ENCODE data around the gene SNTB2.

- TF ChIP-seq, protein P1, sequence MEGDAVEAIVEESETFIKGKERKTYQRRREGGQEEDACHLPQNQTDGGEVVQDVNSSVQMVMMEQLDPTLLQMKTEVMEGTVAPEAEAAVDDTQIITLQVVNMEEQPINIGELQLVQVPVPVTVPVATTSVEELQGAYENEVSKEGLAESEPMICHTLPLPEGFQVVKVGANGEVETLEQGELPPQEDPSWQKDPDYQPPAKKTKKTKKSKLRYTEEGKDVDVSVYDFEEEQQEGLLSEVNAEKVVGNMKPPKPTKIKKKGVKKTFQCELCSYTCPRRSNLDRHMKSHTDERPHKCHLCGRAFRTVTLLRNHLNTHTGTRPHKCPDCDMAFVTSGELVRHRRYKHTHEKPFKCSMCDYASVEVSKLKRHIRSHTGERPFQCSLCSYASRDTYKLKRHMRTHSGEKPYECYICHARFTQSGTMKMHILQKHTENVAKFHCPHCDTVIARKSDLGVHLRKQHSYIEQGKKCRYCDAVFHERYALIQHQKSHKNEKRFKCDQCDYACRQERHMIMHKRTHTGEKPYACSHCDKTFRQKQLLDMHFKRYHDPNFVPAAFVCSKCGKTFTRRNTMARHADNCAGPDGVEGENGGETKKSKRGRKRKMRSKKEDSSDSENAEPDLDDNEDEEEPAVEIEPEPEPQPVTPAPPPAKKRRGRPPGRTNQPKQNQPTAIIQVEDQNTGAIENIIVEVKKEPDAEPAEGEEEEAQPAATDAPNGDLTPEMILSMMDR (IDR thresholded peaks at IDR 0.05): no peak
- no peak for TF ChIP-seq POLR2A (IDR thresholded peaks at IDR 0.05)
These were observed 157.2 kb downstream of the SNTB2 start for GRCh38 chr16:69344171-69344570.
